HG03354 (cell line): ENCODE data around the gene CHMP6.

Experiments
- ATAC-seq: cut with Tn5 transposase; IDR thresholded peaks from one replicate; pipeline ENCODE4 v1.9.1; 2021; ENCODE audit warnings: mild to moderate bottlenecking; ENCODE audit not compliant: unreplicated experiment, poor library complexity, severe bottlenecking

CHMP6 gene

DNA sequence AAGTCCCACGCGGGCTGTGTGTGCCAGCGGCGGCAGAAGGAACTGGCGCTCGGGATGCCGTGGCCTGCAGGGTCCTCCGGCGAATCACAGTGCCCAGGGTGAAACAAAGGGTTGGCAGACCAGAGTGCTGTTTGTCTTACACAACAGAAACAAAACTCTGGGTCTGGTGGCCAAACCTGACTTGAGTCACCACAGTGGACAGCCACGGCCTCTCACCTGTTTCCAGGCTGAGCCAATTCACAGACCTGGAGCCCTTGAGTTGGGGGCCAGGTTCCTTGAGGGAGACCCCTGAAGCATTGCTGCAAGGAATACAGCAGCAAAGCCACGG lies 2.1 kb upstream of the CHMP6 start:
- no peak for ATAC-seq

DNA sequence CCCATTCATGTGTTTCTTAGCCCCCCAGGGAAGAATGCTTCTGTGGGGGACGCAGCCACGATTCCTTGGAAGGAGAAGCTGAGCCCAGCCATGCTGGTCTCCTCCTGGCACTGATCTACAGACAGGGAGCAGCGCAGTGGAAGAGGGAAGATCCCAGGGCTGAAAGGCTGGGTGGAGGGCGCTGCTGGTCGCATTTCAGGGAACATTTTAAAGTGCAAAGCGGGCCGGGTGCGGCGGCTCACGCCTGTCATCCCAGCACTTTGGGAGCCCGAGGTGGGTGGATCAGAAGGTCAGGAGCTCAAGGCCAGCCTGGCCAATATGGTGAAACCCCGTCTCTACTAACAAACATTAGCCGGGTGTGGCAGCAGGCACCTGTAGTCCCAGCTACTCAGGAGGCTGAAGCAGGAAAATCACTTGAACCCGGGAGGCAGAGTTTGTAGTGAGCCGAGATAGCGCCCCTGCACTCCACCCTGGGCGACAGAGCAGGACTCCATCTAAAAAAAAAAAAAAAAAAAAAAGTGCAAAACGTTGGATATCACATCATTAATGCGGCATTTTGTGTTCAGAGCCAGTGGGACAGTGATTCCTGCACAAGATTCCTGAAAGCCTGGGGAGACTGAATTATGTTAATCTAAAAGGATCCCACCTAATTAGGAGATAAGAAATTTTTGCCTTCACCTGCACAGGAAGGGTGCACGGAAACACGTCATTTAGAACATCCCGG lies 558 bp upstream of the CHMP6 start:
- no peak for ATAC-seq

DNA sequence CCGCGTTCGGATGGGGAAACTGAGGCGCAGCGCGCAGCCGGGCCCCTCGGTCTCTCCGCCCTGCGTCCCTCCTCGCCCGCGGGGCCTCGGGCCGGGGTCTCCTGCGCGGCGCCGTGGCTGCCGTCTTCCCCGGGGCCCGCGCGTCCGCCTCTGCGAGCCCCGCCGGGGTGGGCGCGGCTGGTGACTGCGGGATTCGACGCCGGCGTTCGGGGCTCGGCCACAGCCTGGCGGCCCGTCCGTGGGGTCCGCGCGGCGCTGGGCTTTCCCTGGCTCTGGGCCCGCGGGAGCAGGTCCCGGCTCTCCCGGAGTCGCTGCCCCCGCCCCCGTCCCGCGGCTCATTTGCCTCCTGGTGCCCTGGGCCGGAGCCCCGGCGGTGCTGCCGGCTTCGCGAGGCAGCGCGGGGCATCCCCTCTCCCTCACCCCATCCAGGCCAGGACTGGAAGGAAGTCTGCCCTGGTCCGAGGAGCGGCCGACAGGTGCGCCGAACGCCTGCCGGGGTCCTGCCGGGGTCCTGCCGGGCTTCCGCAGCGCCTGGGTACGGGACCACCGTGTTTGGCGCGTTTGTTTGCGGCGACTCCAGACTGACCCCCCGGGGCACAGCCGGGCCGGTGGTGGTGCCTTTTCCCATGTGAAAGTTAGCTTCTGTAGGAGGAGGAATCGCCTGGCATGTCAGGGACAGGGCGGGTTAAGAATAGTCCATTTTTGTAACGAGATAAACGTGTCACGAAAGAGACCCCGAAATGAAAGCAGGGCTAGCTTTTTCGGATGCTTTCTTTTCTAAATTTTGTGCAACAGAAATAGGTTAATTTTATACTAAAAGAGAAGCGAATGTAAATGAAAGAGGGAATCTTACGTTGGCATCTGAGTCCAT lies 671 bp downstream of the CHMP6 start:
- peak; percentile 33 for ATAC-seq

DNA sequence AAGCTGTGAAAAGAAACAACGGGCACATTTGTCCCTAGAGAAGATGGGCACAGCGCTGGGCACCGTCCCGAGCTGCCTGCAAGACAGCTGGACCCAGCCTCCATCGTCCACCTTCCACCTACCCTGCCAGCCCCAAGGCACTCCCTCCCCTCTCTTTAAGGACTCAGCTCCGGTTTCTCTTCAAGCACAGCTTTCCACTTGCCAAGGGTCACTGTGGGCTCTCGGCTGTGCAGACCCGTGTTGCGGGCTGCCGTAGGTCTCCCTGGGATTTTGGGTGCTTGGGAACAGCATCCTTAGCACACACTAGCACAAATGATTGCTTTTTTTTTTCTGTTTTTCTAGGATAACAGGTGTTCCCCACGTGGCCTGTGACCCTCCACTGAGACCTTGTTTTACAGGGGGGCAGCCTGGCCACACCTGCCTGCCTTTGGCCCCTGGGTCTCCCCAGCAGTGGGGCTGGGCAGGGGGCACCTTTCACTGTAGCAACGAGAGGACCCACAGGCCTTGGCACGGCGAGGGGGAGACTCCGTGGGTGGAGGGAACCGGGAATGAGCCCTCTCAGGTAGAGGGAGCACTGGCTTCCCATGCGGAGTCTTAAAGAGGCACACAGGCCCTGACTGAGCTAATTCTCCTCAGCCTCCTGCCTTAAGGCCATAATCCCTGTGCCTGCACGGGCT lies 1.4 kb downstream of the CHMP6 start:
- ATAC-seq, result no peak

DNA sequence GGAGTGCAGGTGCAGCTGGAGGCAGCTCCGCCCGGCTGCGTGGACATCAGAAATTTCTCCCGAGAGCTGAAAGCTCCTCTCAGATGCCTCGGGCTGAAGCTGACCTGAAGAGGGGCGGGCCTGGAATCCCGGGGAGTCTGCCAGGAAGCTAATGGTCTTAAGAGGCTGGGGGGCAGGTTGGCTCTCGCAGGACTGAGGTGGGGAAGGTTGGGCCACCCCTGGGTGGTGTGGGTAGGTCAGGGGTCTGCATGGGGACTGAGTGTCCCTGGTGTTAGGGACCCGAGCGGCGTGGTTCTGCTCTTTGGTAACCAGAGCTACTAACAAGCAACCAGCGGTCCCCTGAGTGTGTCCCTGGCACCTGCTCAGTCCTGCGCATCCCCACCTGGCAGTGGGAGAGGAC lies 3.5 kb downstream of the CHMP6 start:
- ATAC-seq, result no peak

DNA sequence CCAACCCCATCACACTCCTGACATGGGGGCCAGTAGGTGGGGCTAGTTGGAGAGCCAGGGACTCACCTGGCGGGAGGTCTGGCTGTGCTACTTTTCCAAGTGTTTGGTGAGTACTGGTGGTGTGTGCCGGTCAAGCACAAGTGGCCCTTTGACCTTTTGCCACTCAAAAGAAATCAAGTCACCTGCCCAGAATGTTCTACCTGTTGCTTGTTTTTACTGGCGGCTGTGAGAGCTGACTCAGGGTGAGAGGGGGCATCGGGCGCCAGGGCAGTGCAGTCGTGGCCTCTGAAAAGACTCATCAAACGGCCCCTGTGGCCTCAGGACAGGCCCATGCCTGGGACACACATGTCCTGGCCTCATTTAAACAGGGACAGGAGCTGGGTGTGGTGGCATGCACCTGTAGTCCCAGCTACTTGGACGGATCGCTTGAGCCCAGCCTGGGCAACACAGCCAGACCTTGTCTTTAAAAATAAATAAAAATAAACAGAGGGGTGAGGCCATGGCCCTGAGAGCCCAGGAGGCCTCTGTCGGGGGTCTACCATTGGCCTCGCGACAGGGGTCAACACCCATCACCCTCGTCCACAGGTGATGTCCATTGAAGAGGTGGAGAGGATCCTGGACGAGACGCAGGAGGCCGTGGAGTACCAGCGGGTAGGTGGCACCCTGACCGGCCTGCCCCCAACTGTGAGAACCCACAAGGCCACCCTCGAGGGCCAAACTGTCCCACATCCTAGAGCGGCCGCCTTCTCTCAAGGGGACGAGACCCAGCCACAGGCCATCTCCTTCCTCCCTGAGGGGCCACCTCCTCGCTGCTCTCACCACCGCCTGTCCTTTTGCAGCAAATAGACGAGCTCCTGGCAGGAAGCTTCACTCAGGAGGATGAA lies 5.0 kb downstream of the CHMP6 start:
- ATAC-seq, result no peak

DNA sequence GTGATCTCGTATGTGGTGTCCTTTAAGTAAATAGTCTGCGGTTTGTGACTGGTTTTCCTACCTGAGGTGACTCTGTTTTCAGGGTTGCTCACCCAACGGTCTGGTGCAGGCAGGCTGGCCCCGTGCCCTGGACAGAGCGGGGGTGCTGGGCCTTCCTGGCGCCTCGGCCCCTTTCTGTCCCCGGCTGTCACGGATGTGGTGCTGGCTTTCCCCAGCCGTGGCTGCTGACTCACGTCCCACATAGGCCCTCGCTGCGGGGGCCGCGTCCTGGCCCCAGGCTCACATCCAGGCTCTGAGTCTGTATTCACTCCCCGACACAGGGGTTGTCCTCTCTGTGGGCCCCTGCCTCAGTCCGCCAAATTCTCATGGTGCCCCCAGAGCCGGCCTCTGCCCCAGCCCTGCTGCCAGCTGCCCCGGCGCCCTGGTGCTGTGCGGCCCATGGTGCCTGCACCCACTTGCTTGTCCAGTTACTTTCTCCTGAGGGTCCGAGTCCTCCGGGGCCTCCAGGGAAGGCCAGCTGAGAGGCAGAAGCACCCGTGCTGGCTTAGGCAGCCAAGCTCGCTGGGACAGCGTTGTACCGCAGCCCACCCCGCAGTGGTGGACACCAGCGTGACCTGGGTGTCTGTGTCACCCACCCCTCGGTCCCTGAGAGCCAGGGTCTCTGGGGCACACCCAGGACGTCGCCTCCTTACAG lies 5.9 kb downstream of the CHMP6 start:
- no peak for ATAC-seq

DNA sequence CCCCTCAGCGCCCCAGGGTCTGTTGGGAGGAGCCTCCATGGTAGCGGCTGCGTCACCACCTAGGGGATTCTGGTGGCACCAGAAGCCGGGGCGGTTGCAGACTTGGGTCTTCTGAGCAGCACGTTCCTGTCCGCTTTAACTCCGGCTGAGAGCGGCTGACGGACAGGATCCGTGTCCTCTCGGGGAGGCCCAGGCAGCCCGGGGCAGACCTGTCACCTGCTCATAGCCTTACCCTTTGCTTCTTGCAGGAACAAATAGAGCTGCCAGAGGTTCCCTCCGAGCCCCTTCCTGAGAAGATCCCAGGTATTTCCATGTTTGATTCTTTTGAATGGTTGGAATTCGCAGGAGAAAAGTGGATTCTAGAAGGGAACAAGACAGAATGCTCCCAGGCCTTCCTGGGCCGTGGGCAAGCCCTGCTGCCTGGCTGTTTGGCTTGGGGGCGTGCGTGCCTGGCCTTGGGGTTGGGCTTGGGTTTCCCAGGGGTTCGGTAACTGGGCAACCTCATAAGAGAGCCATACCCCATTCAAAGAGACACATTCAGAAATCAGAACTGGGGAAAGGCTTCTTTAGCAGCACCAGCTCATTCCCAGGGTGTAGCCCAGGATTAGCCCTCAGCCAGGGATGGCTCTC lies 6.6 kb downstream of the CHMP6 start:
- no peak for ATAC-seq

DNA sequence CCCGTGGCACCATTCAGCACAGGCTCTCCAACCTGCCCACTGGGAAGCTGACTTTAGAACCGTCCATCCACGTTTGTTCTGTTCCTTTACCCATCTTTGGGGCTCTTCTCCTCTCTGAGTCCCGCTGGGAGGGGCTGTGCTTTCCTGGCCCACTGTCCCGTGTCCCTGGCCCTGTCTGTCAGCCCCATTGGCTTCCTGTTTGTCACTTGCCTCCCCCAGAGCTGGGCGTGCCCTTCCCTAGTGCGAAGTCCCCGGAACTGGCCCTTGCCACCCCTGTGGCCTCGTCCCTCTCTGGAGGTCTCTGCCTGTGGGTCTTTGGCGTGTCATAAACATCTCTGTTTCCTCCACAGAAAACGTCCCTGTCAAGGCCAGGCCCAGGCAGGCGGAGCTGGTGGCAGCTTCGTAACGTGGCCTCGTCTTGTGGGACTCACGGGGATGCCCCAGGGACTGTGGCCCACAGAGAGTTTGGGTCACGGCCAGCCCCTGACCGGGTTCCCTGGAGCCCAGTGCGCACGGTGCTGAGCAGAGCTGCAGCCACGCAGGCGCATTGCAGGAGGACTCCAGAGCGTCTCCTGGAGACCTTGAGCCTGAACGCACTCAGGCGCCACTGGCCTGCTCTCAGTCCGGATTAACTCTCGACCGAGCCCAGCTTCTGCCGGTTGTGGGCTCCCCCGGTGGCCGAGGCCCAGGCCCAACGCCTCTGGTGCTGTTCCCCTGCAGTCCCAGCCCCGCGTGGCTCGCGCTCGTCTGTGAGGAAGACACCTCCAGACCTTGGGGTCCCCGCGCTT lies 7.3 kb downstream of the CHMP6 start:
- ATAC-seq, result no peak

DNA sequence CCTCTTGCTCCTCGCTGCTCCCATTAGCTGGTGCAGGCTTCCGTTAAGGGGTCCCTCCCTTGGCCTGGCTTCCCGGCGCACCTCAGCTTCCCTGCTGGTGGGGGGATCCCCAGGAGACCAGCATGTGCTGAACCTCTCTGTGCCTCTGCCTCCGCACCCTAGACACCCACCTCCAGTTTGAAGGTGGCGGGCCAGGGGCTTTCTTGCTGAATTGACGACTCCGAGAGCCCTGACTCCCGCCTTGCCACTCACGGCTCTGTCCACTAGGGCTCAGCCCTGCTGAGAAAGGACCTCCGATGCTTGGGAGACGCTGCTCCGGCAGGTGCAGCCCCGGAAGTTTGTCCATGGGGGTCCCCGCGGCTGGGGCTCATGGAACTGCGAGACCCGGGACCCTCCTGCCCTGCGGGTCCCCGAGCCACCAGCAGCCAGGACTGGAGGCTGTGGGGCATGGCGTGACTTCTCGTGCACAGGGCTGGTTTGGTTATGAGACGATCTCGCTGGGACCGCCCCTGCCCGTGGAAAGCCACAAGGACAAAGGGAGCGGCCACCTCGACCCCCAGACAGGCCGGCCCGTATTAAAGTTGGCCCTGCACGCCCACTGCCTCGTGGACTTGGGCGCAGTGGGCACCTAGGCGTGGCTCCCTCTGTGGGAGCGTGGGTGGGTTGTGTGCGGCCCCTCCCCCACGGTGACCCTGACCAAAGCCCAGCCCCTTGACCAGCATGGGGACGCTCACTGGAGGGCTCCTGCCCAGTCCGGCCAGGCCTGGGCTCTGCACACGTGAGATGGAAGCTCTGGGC lies 8.1 kb downstream of the CHMP6 start:
- ATAC-seq, result no peak

DNA sequence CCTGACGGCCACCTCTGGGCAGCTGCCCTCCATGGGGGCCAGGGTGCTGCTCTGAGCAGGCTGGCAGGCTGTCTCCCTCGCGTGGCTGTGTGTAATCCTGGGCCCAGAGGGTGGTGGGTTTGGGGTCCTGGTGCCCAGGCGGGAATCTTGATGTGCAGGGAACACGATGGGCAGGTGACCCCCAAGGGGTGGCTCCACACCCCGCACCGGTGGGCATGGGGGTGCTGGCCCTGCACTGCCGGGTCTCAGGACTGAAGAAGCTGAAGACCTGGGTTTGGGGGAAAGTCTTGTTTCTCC lies 8.6 kb downstream of the CHMP6 start:
- ATAC-seq, result no peak

DNA sequence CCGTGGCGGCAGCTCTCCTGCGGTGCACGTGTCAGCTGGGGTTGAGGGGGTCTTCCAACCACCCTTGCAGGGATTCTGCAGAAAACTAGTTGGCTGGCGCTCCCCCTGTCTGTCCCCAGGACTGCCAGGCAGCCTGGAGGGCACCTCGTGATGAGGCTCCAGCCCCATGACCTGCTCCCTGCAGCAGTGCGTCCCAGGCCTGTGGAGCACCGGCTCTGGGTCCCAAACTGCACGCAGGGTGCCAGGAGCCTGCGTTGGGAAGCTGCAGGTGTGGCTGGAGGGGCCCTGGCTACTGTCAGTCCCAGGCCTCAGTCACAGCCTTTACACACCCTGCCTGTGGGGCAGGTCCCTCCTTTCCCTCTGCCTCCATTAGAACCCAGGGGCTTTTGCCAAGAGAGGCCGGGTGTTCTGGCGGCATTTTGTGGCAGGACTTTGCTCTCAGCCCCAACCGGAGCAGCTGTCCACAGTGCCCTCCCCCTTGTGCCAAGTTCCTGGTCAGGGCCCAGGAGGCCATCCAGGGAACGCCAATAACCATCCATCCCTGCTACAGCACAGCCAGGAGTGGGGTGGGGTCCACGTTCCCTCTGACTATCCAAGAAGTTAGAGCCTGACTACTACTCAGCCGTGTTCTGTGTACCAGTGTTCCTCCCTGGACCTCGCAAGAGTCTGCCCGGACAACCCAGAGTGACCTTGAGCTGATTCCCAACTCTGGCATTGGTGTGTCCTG lies 9.2 kb downstream of the CHMP6 start:
- ATAC-seq, result no peak

DNA sequence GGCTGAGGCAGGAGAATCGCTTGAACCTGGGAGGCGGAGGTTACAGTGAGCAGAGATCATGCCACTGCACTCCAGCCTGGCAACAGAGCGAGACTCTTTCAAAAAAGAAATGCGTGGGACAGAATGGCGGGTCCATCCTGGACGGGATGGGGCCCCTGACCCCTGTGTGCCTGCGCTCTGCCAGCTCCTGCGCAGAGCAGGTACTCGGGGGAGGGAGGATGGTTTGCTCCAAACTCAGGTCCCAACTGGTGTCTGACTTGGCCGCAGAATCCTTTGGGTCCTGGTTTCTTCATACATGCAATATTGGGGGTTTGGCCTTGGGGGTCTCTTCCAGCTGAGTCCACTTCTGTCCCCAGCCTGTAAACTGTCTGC lies 10.4 kb downstream of the CHMP6 start:
- no peak for ATAC-seq

DNA sequence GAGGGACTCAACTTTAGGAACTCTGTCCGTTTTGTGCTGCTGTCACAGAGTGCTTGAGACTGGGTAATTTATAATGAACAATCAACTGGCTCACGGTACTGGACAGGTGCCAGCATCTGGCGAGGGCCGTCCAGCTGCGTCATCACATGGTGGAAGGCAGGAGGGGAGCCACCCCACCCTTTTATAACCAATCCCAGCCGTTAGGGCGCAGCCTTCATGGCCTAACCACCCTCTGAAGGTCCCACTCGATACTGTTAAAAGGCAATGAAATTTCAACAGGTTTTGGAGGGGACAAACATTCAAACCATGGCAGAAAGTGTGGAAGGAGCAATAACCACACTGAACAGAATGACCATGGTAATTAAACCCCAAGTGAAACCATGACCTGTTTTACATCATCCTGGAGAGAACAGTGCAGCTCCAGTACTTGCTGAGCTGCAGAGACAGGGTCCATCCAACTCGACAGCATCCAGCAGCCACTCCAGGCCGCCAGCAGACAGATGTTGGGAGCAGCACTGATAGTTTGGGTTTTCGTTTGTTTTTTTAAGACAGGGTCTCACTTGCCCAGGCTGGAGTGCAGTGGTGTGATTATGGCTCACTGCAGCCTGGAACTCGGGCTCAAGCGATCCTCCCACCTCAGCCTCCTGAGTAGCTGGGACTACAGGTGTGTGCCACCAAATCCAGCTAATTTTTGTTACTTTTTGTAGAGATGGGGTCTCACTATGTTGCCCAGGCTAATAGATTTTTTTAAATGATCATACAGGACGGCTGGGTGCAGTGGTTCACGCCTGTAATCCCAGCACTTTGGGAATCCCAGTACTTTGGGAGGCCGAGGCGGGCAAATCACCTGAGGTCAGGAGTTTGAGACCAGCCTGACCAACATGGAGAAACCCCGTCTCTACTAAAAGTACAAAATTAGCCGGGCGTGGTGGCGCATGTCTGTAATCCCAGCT lies 11.0 kb downstream of the CHMP6 start:
- ATAC-seq, result no peak

DNA sequence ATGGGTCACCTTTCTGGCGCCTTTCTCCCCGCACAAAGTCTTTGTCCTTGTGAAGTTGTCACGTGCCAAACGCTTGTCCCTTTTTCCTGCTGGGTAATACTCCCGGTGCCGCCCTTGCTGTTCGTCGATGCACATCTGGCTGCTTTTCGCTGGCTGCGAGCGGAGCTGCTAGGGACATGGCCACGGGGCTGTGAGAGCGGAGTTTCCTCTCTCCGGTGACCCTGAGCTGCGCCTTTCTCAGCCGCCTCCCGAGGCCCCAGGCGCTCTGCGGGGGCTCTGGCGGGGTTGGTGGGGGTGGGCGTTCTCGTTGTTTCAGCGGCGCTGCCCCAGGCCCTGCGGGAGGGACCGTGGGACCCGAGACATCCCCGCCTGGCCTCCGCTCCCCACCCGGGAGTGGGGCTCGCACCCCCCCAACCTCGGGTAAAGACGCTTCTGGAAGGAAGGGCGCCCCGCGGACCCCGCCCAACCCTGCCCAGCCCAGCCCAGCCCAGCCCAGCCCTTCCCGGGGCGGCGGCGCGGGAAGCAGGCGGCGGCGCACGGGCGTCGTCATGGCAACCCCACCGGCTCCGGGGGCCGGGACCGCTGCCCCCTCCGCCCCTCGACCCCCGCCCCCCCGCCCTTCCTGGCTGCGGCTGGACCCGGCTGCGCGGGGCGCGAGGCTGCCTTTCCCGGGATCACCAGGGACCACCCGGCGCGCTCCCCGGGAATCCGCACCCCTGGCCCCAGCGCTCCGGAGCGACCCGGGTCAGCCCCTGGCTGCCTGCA lies 12.3 kb downstream of the CHMP6 start:
- ATAC-seq, result no peak
